ENCODE results near the gene CTDSPL.

The CTDSPL gene

GRCh38 chr3:37920156-37920699 lies 58.5 kb downstream of the CTDSPL start:
- FAIRE-seq, result no peak
- TF ChIP-seq TAF1 (IDR thresholded peaks at IDR 0.05; ENCODE audit: borderline replicate concordance, low read depth, low read length) (no peak), POLR2AphosphoS5 (IDR thresholded peaks at IDR 0.05; ENCODE audit: low read depth, low read length) (no peak), POLR2A (IDR thresholded peaks at IDR 0.05; ENCODE audit: low read depth, low read length) (no peak)
- no peak for DNase-seq (ENCODE audit: insufficient read length)

GRCh38 chr3:37921025-37921424 lies 59.3 kb downstream of the CTDSPL start:
- no peak for DNase-seq (ENCODE audit: insufficient read length)

GRCh38 chr3:37922721-37923568 lies 61.3 kb downstream of the CTDSPL start:
- FAIRE-seq, result no peak
- TF ChIP-seq TAF1 (IDR thresholded peaks at IDR 0.05; ENCODE audit: borderline replicate concordance, low read depth, low read length) (no peak), POLR2AphosphoS5 (IDR thresholded peaks at IDR 0.05; ENCODE audit: low read depth, low read length) (no peak)
- no peak for DNase-seq (ENCODE audit: insufficient read length)

More at GRCh38 chr3:37921025-37921424, 59.3 kb downstream of the CTDSPL start:
- TF ChIP-seq TAF1 (IDR thresholded peaks at IDR 0.05; ENCODE audit: borderline replicate concordance, low read depth, low read length), result no peak
- TF ChIP-seq POLR2AphosphoS5 (IDR thresholded peaks at IDR 0.05; ENCODE audit: low read depth, low read length), result no peak
- no peak for TF ChIP-seq POLR2A (IDR thresholded peaks at IDR 0.05; ENCODE audit: low read depth, low read length)
- FAIRE-seq, result no peak

GRCh38 chr3:37923569-37924040 lies 61.9 kb downstream of the CTDSPL start:
- FAIRE-seq, result no peak
- DNase-seq (ENCODE audit: insufficient read length), result no peak
- TF ChIP-seq TAF1 (IDR thresholded peaks at IDR 0.05; ENCODE audit: borderline replicate concordance, low read depth, low read length) (no peak), POLR2AphosphoS5 (IDR thresholded peaks at IDR 0.05; ENCODE audit: low read depth, low read length) (no peak), POLR2A (IDR thresholded peaks at IDR 0.05; ENCODE audit: low read depth, low read length) (no peak)

- TF ChIP-seq POLR2A (IDR thresholded peaks at IDR 0.05; ENCODE audit: low read depth, low read length), result no peak
- TF ChIP-seq POLR2AphosphoS5 (IDR thresholded peaks at IDR 0.05; ENCODE audit: low read depth, low read length), result no peak
- no peak for TF ChIP-seq TAF1 (IDR thresholded peaks at IDR 0.05; ENCODE audit: borderline replicate concordance, low read depth, low read length)
Observed at GRCh38 chr3:37924453-37924852, 62.8 kb downstream of the CTDSPL start.

GRCh38 chr3:37925157-37925556 lies 63.5 kb downstream of the CTDSPL start:
- TF ChIP-seq POLR2AphosphoS5 (IDR thresholded peaks at IDR 0.05; ENCODE audit: low read depth, low read length), result no peak
- TF ChIP-seq POLR2A (IDR thresholded peaks at IDR 0.05; ENCODE audit: low read depth, low read length), result no peak
- no peak for TF ChIP-seq TAF1 (IDR thresholded peaks at IDR 0.05; ENCODE audit: borderline replicate concordance, low read depth, low read length)
- DNase-seq (ENCODE audit: insufficient read length) (no peak), FAIRE-seq (no peak)

More at GRCh38 chr3:37924453-37924852, 62.8 kb downstream of the CTDSPL start:
- FAIRE-seq, result no peak
- no peak for DNase-seq (ENCODE audit: insufficient read length)

- TF ChIP-seq POLR2A (IDR thresholded peaks at IDR 0.05; ENCODE audit: low read depth, low read length), result no peak
- no peak for TF ChIP-seq TAF1 (IDR thresholded peaks at IDR 0.05; ENCODE audit: borderline replicate concordance, low read depth, low read length)
- no peak for TF ChIP-seq POLR2AphosphoS5 (IDR thresholded peaks at IDR 0.05; ENCODE audit: low read depth, low read length)
- no peak for DNase-seq (ENCODE audit: insufficient read length)
- no peak for FAIRE-seq
Observed at GRCh38 chr3:37926611-37927010, 64.9 kb downstream of the CTDSPL start.

GRCh38 chr3:37930495-37930894 lies 68.8 kb downstream of the CTDSPL start:
- DNase-seq (ENCODE audit: insufficient read length) (no peak), FAIRE-seq (no peak)
- TF ChIP-seq POLR2AphosphoS5 (IDR thresholded peaks at IDR 0.05; ENCODE audit: low read depth, low read length), result no peak
- TF ChIP-seq TAF1 (IDR thresholded peaks at IDR 0.05; ENCODE audit: borderline replicate concordance, low read depth, low read length), result no peak
- no peak for TF ChIP-seq POLR2A (IDR thresholded peaks at IDR 0.05; ENCODE audit: low read depth, low read length)

GRCh38 chr3:37932505-37932904 lies 70.8 kb downstream of the CTDSPL start:
- TF ChIP-seq POLR2AphosphoS5 (IDR thresholded peaks at IDR 0.05; ENCODE audit: low read depth, low read length), result no peak
- TF ChIP-seq POLR2A (IDR thresholded peaks at IDR 0.05; ENCODE audit: low read depth, low read length), result no peak
- TF ChIP-seq TAF1 (IDR thresholded peaks at IDR 0.05; ENCODE audit: borderline replicate concordance, low read depth, low read length), result no peak
- FAIRE-seq (no peak), DNase-seq (ENCODE audit: insufficient read length) (no peak)

- no peak for TF ChIP-seq TAF1 (IDR thresholded peaks at IDR 0.05; ENCODE audit: borderline replicate concordance, low read depth, low read length)
- no peak for TF ChIP-seq POLR2A (IDR thresholded peaks at IDR 0.05; ENCODE audit: low read depth, low read length)
- TF ChIP-seq POLR2AphosphoS5 (IDR thresholded peaks at IDR 0.05; ENCODE audit: low read depth, low read length), result no peak
- DNase-seq (ENCODE audit: insufficient read length), result no peak
- FAIRE-seq, result no peak
Observed at GRCh38 chr3:37934631-37935289, 73.1 kb downstream of the CTDSPL start.

- TF ChIP-seq POLR2A (IDR thresholded peaks at IDR 0.05; ENCODE audit: low read depth, low read length), result no peak
- TF ChIP-seq POLR2AphosphoS5 (IDR thresholded peaks at IDR 0.05; ENCODE audit: low read depth, low read length), result no peak
- TF ChIP-seq TAF1 (IDR thresholded peaks at IDR 0.05; ENCODE audit: borderline replicate concordance, low read depth, low read length), result no peak
- no peak for FAIRE-seq
- DNase-seq (ENCODE audit: insufficient read length), result no peak
Observed at GRCh38 chr3:37935290-37935668, 73.6 kb downstream of the CTDSPL start.

Measured in GM12892 (cell line).